Measurements from ENCODE around the gene CYB561A3.

Gene CYB561A3

GRCh38 chr11:61361741-61362541 lies at the start of gene CYB561A3, which contains the start of gene TMEM138:
Gene CYB561A3, minus strand, starts transcription at chr11:61361882. Its CDS starts 5,169 bp downstream, at chr11:61356713.
Gene TMEM138, plus strand, starts transcription at chr11:61362374. Its CDS starts 2,017 bp downstream, at chr11:61364391.
- DNase-seq = peak; percentile 96

- no peak for DNase-seq
Observed at GRCh38 chr11:61406991-61407728, 45.5 kb upstream of the CYB561A3 start.

GRCh38 chr11:61406067-61406466 lies 44.4 kb upstream of the CYB561A3 start:
- DNase-seq = no peak

GRCh38 chr11:61404641-61405040 lies 43.0 kb upstream of the CYB561A3 start:
- DNase-seq = no peak

GRCh38 chr11:61404103-61404502 lies 42.4 kb upstream of the CYB561A3 start:
- no peak for DNase-seq

GRCh38 chr11:61403658-61404057 lies 42.0 kb upstream of the CYB561A3 start:
- no peak for DNase-seq

GRCh38 chr11:61401573-61401972 lies 39.9 kb upstream of the CYB561A3 start:
- DNase-seq = no peak

- no peak for DNase-seq
Observed at GRCh38 chr11:61401173-61401572, 39.5 kb upstream of the CYB561A3 start.

- no peak for DNase-seq
Observed at GRCh38 chr11:61392981-61393595, 31.4 kb upstream of the CYB561A3 start.

- no peak for DNase-seq
Observed at GRCh38 chr11:61390161-61390560, 28.5 kb upstream of the CYB561A3 start.

GRCh38 chr11:61384271-61385242 lies 22.9 kb upstream of the CYB561A3 start:
- peak; percentile 53 for DNase-seq

GRCh38 chr11:61383859-61384258 lies 22.2 kb upstream of the CYB561A3 start:
- DNase-seq = peak; percentile 0

- no peak for DNase-seq
Observed at GRCh38 chr11:61380884-61381283, 19.2 kb upstream of the CYB561A3 start.

- no peak for DNase-seq
Observed at GRCh38 chr11:61378713-61379313, 17.1 kb upstream of the CYB561A3 start.

GRCh38 chr11:61377461-61378160 lies 15.9 kb upstream of the CYB561A3 start:
- DNase-seq = no peak

GRCh38 chr11:61375761-61376108 lies 14.1 kb upstream of the CYB561A3 start:
- DNase-seq = no peak

- no peak for DNase-seq
Observed at GRCh38 chr11:61372659-61373420, 11.2 kb upstream of the CYB561A3 start.

- no peak for DNase-seq
Observed at GRCh38 chr11:61370349-61371005, 8.8 kb upstream of the CYB561A3 start.

GRCh38 chr11:61369372-61370348 lies 8.0 kb upstream of the CYB561A3 start:
- DNase-seq = no peak

Data from activated effector memory CD4-positive, alpha-beta T cell treated with anti-CD3 and anti-CD28 coated beads, Interleukin-2, amount 50 U/mL, for 16 hours (primary cell).